Stomach (tissue), 4 donors: ENCODE results near the gene MAPK9.

Experiments
- EP300 ChIP-seq: sonication (generic); formaldehyde crosslinking; IDR thresholded peaks from one replicate; pipeline ENCODE4 v1.6.1; 2017; ENCODE audit warnings: antibody characterized with exemption
- POLR2A ChIP-seq, 4 donors: fragments of 450-650 bp; IDR thresholded peaks; one replicate each; pipeline ENCODE4 v1.6.1; 2016; ENCODE audit warnings: antibody characterized with exemption in 4 of 4, control low read depth in 2 of 4, mild to moderate bottlenecking in 1 of 4, moderate library complexity in 1 of 4
- POLR2AphosphoS5 ChIP-seq, 3 donors: sonication (generic); formaldehyde crosslinking; IDR thresholded peaks; one replicate each; pipeline ENCODE4 v1.6.1; 2016; ENCODE audit warnings: antibody characterized with exemption in 3 of 3
- TF ChIP-seq, protein P1 (sequence below), 7 experiments: fragments of 450-650 bp in 4 of 7; fragments of 200-600 bp in 3 of 7; sonication (generic) in 3 of 7; IDR thresholded peaks; one replicate each; pipeline ENCODE4 v1.5.1; 2016 to 2019; ENCODE audit warnings: antibody characterized with exemption in 7 of 7, control low read depth in 2 of 7, mild to moderate bottlenecking in 1 of 7

- no peak for TF ChIP-seq EP300
- TF ChIP-seq, protein P1, sequence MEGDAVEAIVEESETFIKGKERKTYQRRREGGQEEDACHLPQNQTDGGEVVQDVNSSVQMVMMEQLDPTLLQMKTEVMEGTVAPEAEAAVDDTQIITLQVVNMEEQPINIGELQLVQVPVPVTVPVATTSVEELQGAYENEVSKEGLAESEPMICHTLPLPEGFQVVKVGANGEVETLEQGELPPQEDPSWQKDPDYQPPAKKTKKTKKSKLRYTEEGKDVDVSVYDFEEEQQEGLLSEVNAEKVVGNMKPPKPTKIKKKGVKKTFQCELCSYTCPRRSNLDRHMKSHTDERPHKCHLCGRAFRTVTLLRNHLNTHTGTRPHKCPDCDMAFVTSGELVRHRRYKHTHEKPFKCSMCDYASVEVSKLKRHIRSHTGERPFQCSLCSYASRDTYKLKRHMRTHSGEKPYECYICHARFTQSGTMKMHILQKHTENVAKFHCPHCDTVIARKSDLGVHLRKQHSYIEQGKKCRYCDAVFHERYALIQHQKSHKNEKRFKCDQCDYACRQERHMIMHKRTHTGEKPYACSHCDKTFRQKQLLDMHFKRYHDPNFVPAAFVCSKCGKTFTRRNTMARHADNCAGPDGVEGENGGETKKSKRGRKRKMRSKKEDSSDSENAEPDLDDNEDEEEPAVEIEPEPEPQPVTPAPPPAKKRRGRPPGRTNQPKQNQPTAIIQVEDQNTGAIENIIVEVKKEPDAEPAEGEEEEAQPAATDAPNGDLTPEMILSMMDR (IDR thresholded peaks at IDR 0.05): no peak
- no peak for TF ChIP-seq POLR2AphosphoS5 (IDR thresholded peaks at IDR 0.05)
- no peak for TF ChIP-seq POLR2A (IDR thresholded peaks at IDR 0.05)
Measured at GRCh38 chr5:180306796-180307195, 14.9 kb upstream of the MAPK9 start.
